ENCODE data around the gene RAB3B.

DNA sequence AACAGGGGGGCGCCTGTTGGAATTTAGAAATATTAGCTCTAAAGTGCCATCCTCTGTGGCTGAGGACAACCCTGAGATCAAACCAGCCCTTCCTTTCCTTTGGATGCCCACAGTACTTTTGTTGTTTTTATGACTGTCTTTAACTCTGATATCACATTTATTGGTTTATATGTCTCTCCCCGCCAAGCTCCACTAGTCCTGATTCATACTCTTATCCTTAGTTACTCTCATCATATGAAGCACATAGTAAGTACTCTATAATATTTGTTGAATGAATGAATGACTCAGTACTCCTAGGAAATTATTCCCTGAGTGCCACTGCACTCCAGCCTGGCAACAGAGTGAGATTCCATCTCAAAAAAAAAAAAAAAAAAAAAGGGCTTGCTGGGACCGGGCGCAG, 89.3 kb downstream of the RAB3B start:
- no peak for TF ChIP-seq POLR2A (IDR thresholded peaks at IDR 0.05; ENCODE audit: low read depth, low read length)
- no peak for TF ChIP-seq POLR2AphosphoS5 (IDR thresholded peaks at IDR 0.05; ENCODE audit: low read depth, low read length)

All from GM12892 (cell line).